HepG2 (cell line): Measurements from ENCODE around the gene C5orf15. TPM values are rescaled to one million over a fixed set of nuclear protein-coding genes. Genes with fewer than 3 reads are reported as not detected.
A peak's percentile ranks its signal among the peaks of the same experiment; 100 is the strongest.
"Not testable (repeated sequence)": the region's sequence is repeated elsewhere in the genome, so short reads cannot be mapped to it uniquely, and the experiment has no call there.

Source experiments
- ATAC-seq: fragments of 200-7000 bp; cut with Tn5 transposase; 3 replicates; pipeline ENCODE4 v1.9.1; 2020; ENCODE audit warnings: mild to moderate bottlenecking, moderate library complexity
- BruUV-seq: library from RNA; stranded (reverse); fragments of 400-500 nt; replicated peaks from 2 replicates; lab custom pipeline; 2021; lab: Mats Ljungman, UMichigan
- CTCF ChIA-PET: fragments of 300-600 bp; formaldehyde crosslinking; extraction: SDS; loops from one replicate; lab custom pipeline; 2021; ENCODE audit warnings: low total read pairs, inconsistent platforms, low intra/inter-chr PET ratio; lab: Yijun Ruan, JAX
- POLR2A ChIA-PET: fragments of 350-600 bp; sonication (Branson Sonifier 250); formaldehyde crosslinking; loops from one replicate; lab custom pipeline; 2020; ENCODE audit warnings: antibody characterized with exemption, inconsistent platforms; lab: Yijun Ruan, JAX
- DNase-seq: peaks from one replicate; pipeline ENCODE4 v3.0.0-alpha.2; 2015; ENCODE audit warnings: low spot score
- FAIRE-seq: peaks from 3 replicates; lab custom pipeline; 2011; peaks lifted over from hg19 to GRCh38; lab: Jason Lieb, UNC
- H2AFZ ChIP-seq: one replicate; pipeline ENCODE4 v1.6.1; 2011; ENCODE audit warnings: low read length, inconsistent platforms
- H3K27ac ChIP-seq: fragments of 300-600 bp; 3 replicates; pipeline ENCODE4 v1.8.0; 2011; ENCODE audit warnings: mixed run types, mild to moderate bottlenecking, mixed read lengths, low read length, inconsistent platforms; ENCODE audit not compliant: insufficient read depth; ENCODE audit errors: extremely low read length
- H3K27me3 ChIP-seq, 2 experiments: fragments of 200-600 bp in 1 of 2; 2 replicates in 1 of 2; 3 replicates in 1 of 2; pipeline versions ENCODE4 v1.6.0 to v1.8.0; 2011; ENCODE audit warnings: low read length in 2 of 2, mild to moderate bottlenecking in 2 of 2, moderate library complexity in 2 of 2, inconsistent platforms in 1 of 2; ENCODE audit not compliant: insufficient read depth in 2 of 2, control insufficient read depth in 1 of 2
- H3K36me3 ChIP-seq, 2 experiments: fragments of 200-600 bp in 1 of 2; replicated peaks in 1 of 2; 2 replicates in 1 of 2; 3 replicates in 1 of 2; pipeline versions ENCODE4 v1.5.1 to v1.8.0; 2011; ENCODE audit warnings: low read length in 2 of 2, inconsistent platforms in 1 of 2; ENCODE audit not compliant: insufficient read depth in 2 of 2, control insufficient read depth in 1 of 2
- H3K4me1 ChIP-seq: 2 replicates; pipeline ENCODE4 v1.5.1; 2012; ENCODE audit warnings: low read length, inconsistent platforms; ENCODE audit not compliant: insufficient read depth
- H3K4me2 ChIP-seq: 2 replicates; pipeline ENCODE4 v1.6.0; 2011; ENCODE audit warnings: low read depth, low read length, inconsistent platforms
- H3K4me3 ChIP-seq, 3 experiments: fragments of 200-600 bp in 1 of 3; sonication (generic), shearing (Covaris generic) in 1 of 3; replicated peaks in 1 of 3; 2 replicates each; pipeline ENCODE4 v1.5.1; 2011 to 2016; ENCODE audit warnings: low read length in 3 of 3, inconsistent platforms in 2 of 3, low read depth in 2 of 3, mild to moderate bottlenecking in 2 of 3, control low read depth in 1 of 3, mixed read lengths in 1 of 3; ENCODE audit not compliant: insufficient read depth in 1 of 3
- H3K79me2 ChIP-seq: one replicate; pipeline ENCODE4 v1.6.1; 2011; ENCODE audit warnings: low read length, inconsistent platforms; ENCODE audit not compliant: insufficient read depth
- H3K9ac ChIP-seq: 2 replicates; pipeline ENCODE4 v1.6.0; 2011; ENCODE audit warnings: mild to moderate bottlenecking, low read depth, low read length, inconsistent platforms; ENCODE audit not compliant: insufficient read depth
- H3K9me3 ChIP-seq: 2 replicates; pipeline ENCODE4 v1.5.1; 2012; ENCODE audit warnings: mild to moderate bottlenecking, low read length
- H4K20me1 ChIP-seq: 2 replicates; pipeline ENCODE4 v1.6.0; 2011; ENCODE audit warnings: inconsistent platforms, mild to moderate bottlenecking, low read length, moderate library complexity; ENCODE audit not compliant: insufficient read depth
- CBX1 ChIP-seq: IDR thresholded peaks from one replicate; pipeline ENCODE4 v1.6.1; 2016; ENCODE audit warnings: antibody characterized with exemption, low read depth
- CSRNP2 ChIP-seq: sonication (generic); formaldehyde crosslinking; conservative IDR thresholded peaks from 2 replicates; pipeline ENCODE4 v1.8.0; 2022; ENCODE audit warnings: low read depth, missing genetic modification reagents
- GRHL1 ChIP-seq: sonication (generic); formaldehyde crosslinking; conservative IDR thresholded peaks from 2 replicates; pipeline ENCODE4 v1.8.0; 2022; ENCODE audit warnings: missing genetic modification reagents
- KDM4B ChIP-seq: sonication (generic); formaldehyde crosslinking; IDR thresholded peaks from 2 replicates; pipeline ENCODE4 v1.4.0; 2020; ENCODE audit warnings: missing genetic modification reagents
- MTERF4 ChIP-seq: sonication (generic); formaldehyde crosslinking; IDR thresholded peaks from 2 replicates; pipeline ENCODE4 v1.8.0; 2023; ENCODE audit warnings: mild to moderate bottlenecking, missing genetic modification reagents
- NCOA2 ChIP-seq: sonication (generic); formaldehyde crosslinking; IDR thresholded peaks from 2 replicates; pipeline ENCODE4 v1.8.0; 2022; ENCODE audit warnings: inconsistent platforms
- SKI ChIP-seq: fragments of 450-650 bp; IDR thresholded peaks from one replicate; pipeline ENCODE4 v1.6.1; 2018; ENCODE audit warnings: mild to moderate bottlenecking; ENCODE audit not compliant: partially characterized antibody
- ZNF382 ChIP-seq: sonication (generic); formaldehyde crosslinking; IDR thresholded peaks from 2 replicates; pipeline ENCODE4 v1.5.0; 2020; ENCODE audit warnings: missing genetic modification reagents, mild to moderate bottlenecking, borderline replicate concordance
- ZNF879 ChIP-seq: sonication (generic); formaldehyde crosslinking; IDR thresholded peaks from 2 replicates; pipeline ENCODE4 v1.8.1; 2023; ENCODE audit warnings: missing genetic modification reagents
- WGBS: methylation state at CpG from one replicate; pipeline ENCODE4 v1.1.6; 2017; ENCODE audit warnings: low lambda C conversion rate; 5-methylcytosine and 5-hydroxymethylcytosine counted together
- in situ Hi-C: cut with HindIII; loops from 2 replicates; pipeline ENCODE4 v1.10.0; 2017; ENCODE audit warnings: low pct_unique_long_range_greater_than_20kb; ENCODE audit not compliant: extremely low pct_ligation_motif_present
- intact Hi-C: fragments of 100-400 bp; cut with micrococcal nuclease; formaldehyde crosslinking; loops from one replicate; pipeline ENCODE4 v1.10.0; 2022; ENCODE audit not compliant: unreplicated experiment
- polyA plus RNA-seq, 8 experiments: library from polyadenylated mRNA; depleted of rRNA in 3 of 8; stranded (reverse) in 7 of 8; unstranded in 1 of 8; fragments of >200 nt; fragmentation: Illumina TruSeq in 4 of 8; extraction: Trizol in 4 of 8; gene quantifications; 2 replicates each; pipeline versions ENCODE4 v1.2.1 to v1.2.3, GENCODE V29; 2011 to 2016; ENCODE audit warnings: low read depth in 4 of 8, missing spikeins in 1 of 8, mixed read lengths in 1 of 8; ENCODE audit not compliant: insufficient read depth in 1 of 8
- total RNA-seq, 5 experiments: library from RNA; depleted of rRNA; stranded (reverse); fragments of >200 nt; fragmentation: Illumina TruSeq; extraction: Trizol; gene quantifications; 2 replicates each; pipeline ENCODE4 v1.2.3, GENCODE V29; 2016; ENCODE audit warnings: low read depth in 1 of 5

Gene C5orf15
- total and polyA plus RNA-seq, 2 of the 13 experiments (the other 11 are each of a cell fraction or from before 2014, with no cell fraction given) = 58.5 to 82.7 TPM

- TF ChIP-seq CSRNP2 (CRISPR knock-in tag) = no peak
These were observed 11.3 kb downstream of the C5orf15 start (continued) for GRCh38 chr5:133957080-133957479.

GRCh38 chr5:133956196-133956595 lies 12.2 kb downstream of the C5orf15 start:
- in situ Hi-C loops, intact Hi-C loops, BruUV-seq: not testable (repeated sequence)

GRCh38 chr5:133953568-133954145 lies 14.8 kb downstream of the C5orf15 start:
- no peaks in the 10 kb centered on the region for H4K20me1 ChIP-seq
- no TSS peak for BruUV-seq
- no peak overlapping the region for H3K9ac ChIP-seq
- H3K27me3 ChIP-seq = no peaks in the 10 kb centered on the region
- H3K9me3 ChIP-seq = no peaks in the 10 kb centered on the region
- DNase-seq (no peak), FAIRE-seq (no peak), ATAC-seq (peak; percentile 77)
- 72% methylated on average over 10 of the region's 10 CpGs for WGBS
- ChIA-PET CTCF (no interaction called here), POLR2A (interaction anchor here (1.0 to 1.2 kb wide), 2 partner anchors 9 to 16 kb away, joined by 3 to 4 read pairs; no protein-coding TSS in a partner anchor)
- H3K36me3 ChIP-seq = peaks cover 2 to 25% of the 10 kb centered on the region in 2 experiments; a peak in 4 of 5 replicates
- no peaks in the 10 kb centered on the region for H3K79me2 ChIP-seq
- H3K4me1 ChIP-seq = peaks cover 11% of the 10 kb centered on the region
- in situ Hi-C loops = no loop called here
- intact Hi-C loops = no loop called here
- 0 out of 6 replicates have a peak overlapping the region, but pooled peaks of 1 of the 3 experiments have one; percentile 1 for H3K4me3 ChIP-seq
- H3K27ac ChIP-seq = no peak overlapping the region
- peak overlapping the region; percentile 18; the same call in 1 of the 2 replicates for H3K4me2 ChIP-seq
- H2AFZ ChIP-seq = no peak overlapping the region
- TF ChIP-seq NCOA2 (no peak), ZNF879 (CRISPR knock-in tag) (no peak), MTERF4 (no peak), SKI (no peak), CBX1 (no peak), ZNF382 (no peak), GRHL1 (no peak), KDM4B (CRISPR knock-in tag) (no peak)

More at GRCh38 chr5:133956196-133956595, 12.2 kb downstream of the C5orf15 start:
- DNase-seq, FAIRE-seq, ATAC-seq, H3K27ac ChIP-seq, H3K9me3 ChIP-seq, H2AFZ ChIP-seq, CTCF ChIA-PET, POLR2A ChIA-PET, H3K9ac ChIP-seq, H3K79me2 ChIP-seq, H3K4me3 ChIP-seq, H4K20me1 ChIP-seq, H3K4me2 ChIP-seq, H3K27me3 ChIP-seq: not testable (repeated sequence)
- WGBS = 100% methylated on average over 1 of the region's 1 CpG
- peaks cover 2 to 36% of the 10 kb centered on the region in 2 experiments; a peak in 4 of 5 replicates for H3K36me3 ChIP-seq
- H3K4me1 ChIP-seq = peaks cover 11% of the 10 kb centered on the region
